Measurements from ENCODE around the gene LGR4.

DNA sequence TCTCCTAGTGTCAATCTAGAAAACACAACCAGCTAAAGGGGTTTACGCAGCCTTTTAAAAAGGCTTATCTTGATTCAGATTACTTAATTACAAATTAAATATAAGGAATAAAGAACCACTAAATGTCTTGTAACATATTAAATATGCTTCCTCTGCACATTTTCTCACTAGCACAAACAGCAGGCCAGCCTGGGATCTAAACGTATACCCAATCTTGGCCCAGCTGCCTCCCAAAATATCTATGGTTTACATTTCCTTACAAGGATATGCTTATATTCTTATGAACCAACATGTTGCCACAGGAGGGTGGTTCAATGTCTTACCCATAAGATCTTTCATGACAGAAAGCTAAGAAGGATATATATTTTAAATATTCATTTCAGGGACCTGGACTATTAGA, 7.7 kb downstream of the LGR4 start:
- TF ChIP-seq MXI1 (IDR thresholded peaks at IDR 0.05; ENCODE audit: borderline replicate concordance, low read depth, low read length) (no peak), PHF8 (CRISPR knock-in tag; IDR thresholded peaks at IDR 0.05) (no peak), CTCF (CRISPR knock-in tag; IDR thresholded peaks at IDR 0.05) (no peak), POLR2A (IDR thresholded peaks at IDR 0.05; ENCODE audit: insufficient read depth in 1 of 2, low read depth in 2 of 2, low read length in 2 of 2) (no peak), REST (IDR thresholded peaks at IDR 0.05; ENCODE audit: borderline replicate concordance in 1 of 2, low read depth in 1 of 2, low read length in 2 of 2) (no peak), SP1 (IDR thresholded peaks at IDR 0.05) (no peak), SP1 (CRISPR knock-in tag; IDR thresholded peaks at IDR 0.05) (no peak), ATAD3A (CRISPR knock-in tag; IDR thresholded peaks at IDR 0.05) (no peak), USF2 (IDR thresholded peaks at IDR 0.05; ENCODE audit: low read depth, low read length) (no peak), USF2 (CRISPR knock-in tag; IDR thresholded peaks at IDR 0.05; ENCODE audit: borderline replicate concordance) (no peak), KLF12 (CRISPR knock-in tag; IDR thresholded peaks at IDR 0.05; ENCODE audit: borderline replicate concordance) (no peak), MYC (CRISPR knock-in tag; IDR thresholded peaks at IDR 0.05; ENCODE audit: borderline replicate concordance) (no peak), ATF2 (CRISPR knock-in tag; IDR thresholded peaks at IDR 0.05) (no peak), BORCS8-MEF2B (CRISPR knock-in tag; IDR thresholded peaks at IDR 0.05) (no peak)

Measured in HepG2 (cell line).